Putamen (tissue), 1 donor: ENCODE measurements around the gene JAKMIP1.

ENCODE experiments used
- DNase-seq: peaks from one replicate; pipeline ENCODE4 v3.0.0-alpha.2; 2016; ENCODE audit warnings: low spot score

JAKMIP1 gene

DNA sequence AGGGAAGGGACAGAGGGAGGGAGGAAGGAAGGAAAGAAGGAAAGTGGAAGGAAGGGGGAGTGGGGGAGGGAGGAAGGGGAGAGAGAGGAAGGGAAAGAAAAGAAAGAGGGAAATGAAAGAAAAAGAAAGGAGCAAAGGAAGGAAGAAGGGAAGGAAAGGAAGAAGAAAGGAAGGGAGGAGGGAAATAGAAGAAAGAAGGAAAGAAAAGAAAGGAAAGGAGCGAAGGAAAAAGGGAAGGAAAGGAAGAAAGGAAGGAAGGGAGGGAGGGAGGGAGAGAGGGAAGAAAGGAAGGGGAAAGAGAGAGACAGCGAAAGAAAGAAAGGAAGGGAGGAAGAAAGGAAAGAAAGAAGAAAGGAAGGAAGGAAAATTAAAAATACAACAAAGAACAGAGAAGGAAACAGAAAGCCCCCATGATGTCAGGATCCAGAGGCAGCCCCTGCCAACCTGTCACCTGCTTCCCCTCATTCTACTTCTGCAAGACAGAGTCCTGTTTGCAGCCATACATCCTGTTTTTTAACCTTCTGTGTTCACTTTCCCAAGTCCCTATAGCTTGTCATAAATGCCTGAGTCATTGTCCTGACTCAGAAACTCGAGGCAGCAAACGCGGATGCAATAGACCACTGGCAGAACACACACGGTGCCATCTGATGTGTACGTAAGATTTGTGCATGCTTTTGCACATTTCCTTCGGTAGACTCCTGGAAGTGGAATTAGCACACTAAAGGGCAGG, 105.2 kb downstream of the JAKMIP1 start:
- DNase-seq, result no peak

GRCh38 chr4:6093671-6094070, 106.7 kb downstream of the JAKMIP1 start:
- no peak for DNase-seq

GRCh38 chr4:6092971-6093370, 107.4 kb downstream of the JAKMIP1 start:
- no peak for DNase-seq

- no peak for DNase-seq
These were observed 108.2 kb downstream of the JAKMIP1 start for GRCh38 chr4:6092131-6092530.

DNA sequence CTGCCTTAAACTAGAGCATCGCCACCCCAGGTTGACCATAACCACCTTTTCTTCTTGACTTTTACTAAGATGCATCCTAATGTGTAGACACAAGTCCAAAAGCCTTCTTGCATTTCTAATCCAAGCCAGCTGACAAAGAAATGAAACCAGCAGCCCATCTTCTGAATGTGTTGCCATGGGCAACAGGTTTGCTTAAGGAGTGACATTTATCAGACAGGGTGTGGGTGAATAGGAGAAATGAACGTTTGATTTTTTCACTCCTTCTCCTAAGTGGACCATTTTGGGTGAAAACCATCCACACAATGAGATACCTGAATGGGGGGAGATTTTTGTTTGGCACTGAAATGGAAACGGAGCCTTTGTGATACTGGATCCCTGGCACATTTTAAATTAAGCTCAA, 109.4 kb downstream of the JAKMIP1 start:
- peak; percentile 56 for DNase-seq

GRCh38 chr4:6088950-6089349, 111.4 kb downstream of the JAKMIP1 start:
- DNase-seq, result no peak

DNA sequence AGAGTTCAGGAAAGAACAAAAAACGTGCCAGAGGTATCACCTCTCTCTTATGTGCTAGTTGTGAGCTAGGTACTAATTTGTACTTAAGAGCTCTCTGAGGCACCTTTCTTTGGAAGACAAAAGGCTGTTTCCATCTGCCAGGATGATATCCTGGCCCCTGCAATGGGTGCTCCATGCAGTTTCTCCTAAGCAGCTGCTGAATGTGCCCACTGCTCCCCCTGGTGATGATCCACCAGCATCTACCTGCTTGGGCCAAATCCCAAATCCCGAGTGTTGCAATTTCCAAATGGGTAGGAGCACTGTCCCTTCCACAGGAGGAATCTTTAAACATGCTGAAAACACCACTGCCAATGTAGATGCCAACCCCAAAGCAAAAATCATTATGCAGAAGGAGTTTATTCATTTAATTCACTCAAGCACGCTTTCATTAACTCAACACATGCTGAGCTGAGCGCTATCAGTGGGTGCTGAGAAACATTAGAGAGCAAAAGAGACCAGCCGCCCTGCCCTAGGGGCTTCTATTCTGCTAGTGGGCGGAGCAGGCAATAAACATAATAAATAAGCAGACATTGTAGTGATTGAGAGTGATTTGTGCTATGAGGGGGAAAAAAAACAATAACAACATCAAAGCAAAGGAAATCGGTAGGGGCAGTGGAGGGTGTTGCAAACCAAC, 112.5 kb downstream of the JAKMIP1 start:
- DNase-seq, result no peak

DNA sequence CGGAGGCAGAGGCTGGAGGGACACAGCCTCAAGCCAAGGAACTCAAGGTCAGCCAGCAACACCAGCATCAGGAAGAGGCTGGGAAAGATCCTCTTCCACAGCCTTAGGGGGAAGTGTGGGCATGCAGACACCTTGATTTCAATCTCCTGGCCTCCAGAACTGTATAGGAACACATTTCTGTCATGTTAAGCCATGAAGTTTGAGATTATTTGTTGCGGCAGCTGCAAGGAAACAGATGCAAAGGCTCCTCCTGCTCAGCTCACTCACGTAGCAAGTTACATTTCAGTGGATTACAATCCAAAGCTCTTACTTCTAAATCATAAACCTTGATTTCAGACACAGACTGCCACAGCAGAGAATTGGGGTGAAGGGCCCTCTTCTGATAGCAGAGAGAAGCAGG, 113.5 kb downstream of the JAKMIP1 start:
- no peak for DNase-seq

DNA sequence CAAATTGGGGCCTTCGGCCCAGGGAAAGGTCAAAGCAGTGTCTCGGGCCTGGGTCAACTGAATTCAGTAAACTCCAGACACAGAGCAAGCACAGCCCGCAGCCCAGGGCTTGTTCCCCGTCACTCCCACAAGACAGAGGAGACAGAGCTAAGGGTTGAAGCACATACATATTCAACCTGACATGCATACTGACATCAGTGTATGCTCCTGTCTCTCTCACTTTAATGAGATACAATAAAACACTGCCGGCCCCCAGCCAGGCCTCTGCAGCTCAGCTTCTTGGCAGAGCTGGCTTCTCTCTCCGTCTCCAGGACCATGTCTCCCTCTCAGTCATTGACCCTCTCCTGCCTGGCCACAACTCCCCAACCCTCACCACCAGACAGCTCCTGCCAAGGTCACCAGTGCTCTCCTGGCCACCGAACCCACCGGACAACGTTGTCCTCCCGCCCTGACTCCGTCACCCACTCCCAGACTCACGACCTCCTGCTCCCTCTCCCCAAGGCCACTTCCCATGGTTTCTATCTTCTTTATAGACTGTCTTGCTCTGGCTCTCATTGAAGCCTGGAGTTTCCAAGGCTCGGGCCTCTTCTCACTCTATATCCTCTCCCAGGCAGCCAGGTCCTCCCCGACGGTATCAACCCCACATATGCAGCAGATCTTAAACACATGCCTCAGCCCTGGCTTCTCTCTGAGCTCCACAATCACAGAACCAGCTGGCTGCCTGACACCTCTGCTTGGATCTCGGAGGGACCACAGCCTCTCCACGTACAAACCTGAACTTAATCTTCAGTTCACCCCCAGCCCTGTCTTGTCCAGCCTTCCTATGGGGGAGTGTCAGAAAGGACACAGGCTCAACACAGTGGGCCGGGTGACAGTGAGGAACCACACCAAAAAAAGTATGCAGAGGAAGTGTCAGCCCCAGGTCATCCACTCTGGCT, 114.4 kb downstream of the JAKMIP1 start:
- DNase-seq, result no peak

- no peak for DNase-seq
These were observed 115.2 kb downstream of the JAKMIP1 start for GRCh38 chr4:6085028-6085690.

- no peak for DNase-seq
These were observed 120.4 kb downstream of the JAKMIP1 start for GRCh38 chr4:6079965-6080364.

DNA sequence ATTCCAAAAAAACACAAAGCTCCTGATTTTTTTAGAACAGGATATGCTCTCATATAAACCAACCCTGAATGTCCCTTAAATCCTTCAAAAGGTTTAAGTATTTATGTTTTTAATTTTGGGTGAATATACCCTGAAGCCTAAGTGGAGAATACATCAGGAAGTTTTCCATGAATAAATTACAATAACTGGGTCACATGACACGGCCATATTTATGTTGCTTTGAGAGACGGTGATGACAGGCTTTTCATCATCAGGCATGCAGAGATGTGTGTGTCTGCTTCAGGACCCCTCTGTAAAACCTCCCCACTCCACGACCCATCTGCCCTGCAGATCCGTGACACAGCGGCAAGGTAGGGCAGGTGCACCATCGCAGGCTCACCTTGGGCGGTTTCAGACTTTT, 121.8 kb downstream of the JAKMIP1 start:
- DNase-seq, result no peak

- no peak for DNase-seq
These were observed 124.0 kb downstream of the JAKMIP1 start for GRCh38 chr4:6076391-6076790.

DNA sequence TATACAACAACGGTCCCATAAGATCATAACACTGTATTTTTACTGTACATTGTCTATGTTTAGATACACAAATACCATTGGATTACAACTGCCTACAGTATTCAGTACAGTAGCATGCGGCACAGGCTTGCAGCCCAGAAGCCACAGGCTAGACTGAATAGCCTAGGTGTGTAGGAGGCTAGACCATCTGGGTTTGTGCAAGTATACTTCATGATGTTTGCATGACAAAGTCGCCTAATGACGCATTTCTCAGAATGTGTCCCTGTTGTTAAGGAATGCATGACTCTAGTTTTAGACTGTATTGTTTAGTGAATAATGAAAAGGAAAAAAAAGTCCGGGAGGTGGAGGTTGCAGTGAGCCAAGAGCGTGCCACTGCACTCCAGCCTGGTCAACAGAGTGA, 125.6 kb downstream of the JAKMIP1 start:
- no peak for DNase-seq

- peak; percentile 42 for DNase-seq
These were observed 128.2 kb downstream of the JAKMIP1 start for GRCh38 chr4:6071959-6072720.

- no peak for DNase-seq
These were observed 129.0 kb downstream of the JAKMIP1 start for GRCh38 chr4:6071191-6071958.

DNA sequence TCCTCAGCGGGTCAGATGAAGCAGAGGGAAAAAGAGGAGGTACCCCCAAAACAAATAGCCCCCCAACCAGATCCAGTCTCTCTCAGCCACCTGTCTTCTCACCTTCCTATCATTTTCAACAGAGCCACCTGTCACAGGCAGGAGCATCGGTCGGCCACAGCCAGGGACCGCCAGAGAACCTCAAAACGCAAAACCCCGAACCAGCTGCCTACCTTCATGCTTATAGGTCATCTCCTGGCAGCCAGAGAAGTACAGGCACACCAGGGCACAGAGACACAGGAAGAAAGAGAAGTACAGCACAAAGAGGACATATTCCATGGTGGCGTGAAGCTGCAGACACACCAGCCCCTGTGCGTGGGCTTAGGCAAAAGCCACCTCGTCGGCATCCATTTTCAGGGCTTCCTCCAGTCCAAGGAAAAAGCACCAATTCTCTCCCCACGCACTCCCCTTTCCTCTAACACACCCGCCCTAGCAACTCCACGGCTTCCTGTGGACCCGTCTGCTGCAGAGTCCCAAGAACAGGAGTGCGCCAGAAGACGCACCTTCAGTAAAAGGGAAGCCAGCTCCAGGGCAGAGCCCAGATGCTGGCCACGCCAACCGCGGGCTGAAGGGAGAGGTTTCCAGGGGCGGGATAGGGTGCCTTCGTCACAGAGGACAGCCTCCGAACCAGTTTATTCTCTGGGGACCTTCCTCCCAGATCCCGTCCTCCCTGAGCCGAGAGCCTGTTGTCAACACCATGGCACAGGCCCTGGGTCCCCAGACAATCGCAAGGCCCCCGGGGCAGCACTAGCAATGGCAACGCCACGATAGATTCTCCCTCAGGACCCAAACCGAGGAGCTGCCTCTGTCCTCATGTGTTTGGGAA, 130.3 kb downstream of the JAKMIP1 start:
- no peak for DNase-seq

DNA sequence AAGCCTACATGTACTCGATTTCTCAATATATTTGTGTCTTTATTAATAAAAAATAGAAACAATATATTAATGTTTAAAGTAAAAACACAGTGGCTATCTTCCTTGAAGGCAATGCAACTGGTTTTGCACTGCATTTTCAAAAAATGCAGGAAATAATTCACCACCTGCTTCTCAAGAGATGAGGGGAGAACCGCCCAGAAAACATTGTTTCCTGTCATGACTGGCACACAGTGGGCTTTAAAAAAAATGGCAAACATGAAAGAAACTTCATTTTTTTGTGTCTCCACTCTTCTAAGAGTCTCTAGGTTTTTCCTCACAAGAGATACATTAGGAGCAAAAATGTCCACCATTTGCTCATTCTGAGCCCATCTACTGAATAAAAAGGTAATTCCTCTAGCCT, 131.4 kb downstream of the JAKMIP1 start:
- DNase-seq, result no peak

GRCh38 chr4:6065934-6066590, 134.3 kb downstream of the JAKMIP1 start:
- peak; percentile 68 for DNase-seq
